Nephron progenitor cell (in vitro differentiated cells): ENCODE data around the gene SEC24D.

Source experiments
- DNase-seq: peaks from one replicate; pipeline ENCODE4 v3.0.0; 2021
- H3K27ac Mint-ChIP-seq: 2 replicates; pipeline ENCODE4 v1.8.0; 2021; ENCODE audit warnings: mild to moderate bottlenecking, moderate library complexity, mixed read lengths
- H3K27me3 Mint-ChIP-seq: 2 replicates; pipeline ENCODE4 v1.8.0; 2021; ENCODE audit warnings: mild to moderate bottlenecking, low read depth, mixed read lengths; ENCODE audit not compliant: poor library complexity
- H3K36me3 Mint-ChIP-seq: 2 replicates; pipeline ENCODE4 v1.8.0; 2021; ENCODE audit warnings: low read depth, mixed read lengths
- H3K4me1 Mint-ChIP-seq: 2 replicates; pipeline ENCODE4 v1.8.0; 2021; ENCODE audit warnings: mixed read lengths
- H3K4me3 Mint-ChIP-seq: 2 replicates; pipeline ENCODE4 v1.8.0; 2021; ENCODE audit warnings: mild to moderate bottlenecking, moderate library complexity, mixed read lengths
- H3K9me3 Mint-ChIP-seq: 2 replicates; pipeline ENCODE4 v1.8.0; 2021; ENCODE audit warnings: mild to moderate bottlenecking, moderate library complexity, mixed read lengths
- TF ChIP-seq, protein P1 (sequence below): fragments of 200-600 bp; sonication (generic); IDR thresholded peaks from 2 replicates; pipeline ENCODE4 v1.5.0; 2021; ENCODE audit warnings: antibody characterized with exemption

The SEC24D gene

DNA sequence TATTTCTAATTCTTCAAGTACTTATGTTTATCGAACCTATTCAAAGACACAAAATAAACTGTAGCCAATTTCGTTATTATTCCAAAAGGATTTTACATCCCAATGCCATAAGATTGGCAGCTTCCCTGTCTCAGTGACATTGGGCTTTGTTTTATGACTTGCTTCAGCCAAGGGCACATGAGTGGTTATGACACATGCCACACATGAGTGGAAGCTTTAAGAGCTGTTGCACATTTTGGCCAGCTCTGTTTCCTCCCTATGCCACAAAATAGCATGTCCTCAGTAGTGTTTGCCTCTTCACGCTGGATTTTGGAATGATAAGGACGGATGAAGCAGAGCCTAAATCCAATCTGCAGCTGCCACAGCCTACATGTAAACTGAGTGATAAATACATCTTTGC, 21.9 kb downstream of the SEC24D start:
- TF ChIP-seq, protein P1, sequence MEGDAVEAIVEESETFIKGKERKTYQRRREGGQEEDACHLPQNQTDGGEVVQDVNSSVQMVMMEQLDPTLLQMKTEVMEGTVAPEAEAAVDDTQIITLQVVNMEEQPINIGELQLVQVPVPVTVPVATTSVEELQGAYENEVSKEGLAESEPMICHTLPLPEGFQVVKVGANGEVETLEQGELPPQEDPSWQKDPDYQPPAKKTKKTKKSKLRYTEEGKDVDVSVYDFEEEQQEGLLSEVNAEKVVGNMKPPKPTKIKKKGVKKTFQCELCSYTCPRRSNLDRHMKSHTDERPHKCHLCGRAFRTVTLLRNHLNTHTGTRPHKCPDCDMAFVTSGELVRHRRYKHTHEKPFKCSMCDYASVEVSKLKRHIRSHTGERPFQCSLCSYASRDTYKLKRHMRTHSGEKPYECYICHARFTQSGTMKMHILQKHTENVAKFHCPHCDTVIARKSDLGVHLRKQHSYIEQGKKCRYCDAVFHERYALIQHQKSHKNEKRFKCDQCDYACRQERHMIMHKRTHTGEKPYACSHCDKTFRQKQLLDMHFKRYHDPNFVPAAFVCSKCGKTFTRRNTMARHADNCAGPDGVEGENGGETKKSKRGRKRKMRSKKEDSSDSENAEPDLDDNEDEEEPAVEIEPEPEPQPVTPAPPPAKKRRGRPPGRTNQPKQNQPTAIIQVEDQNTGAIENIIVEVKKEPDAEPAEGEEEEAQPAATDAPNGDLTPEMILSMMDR = no peak
- Mint-ChIP-seq H3K9me3 (no peaks in the 10 kb centered on the region), H3K4me1 (no peaks in the 10 kb centered on the region), H3K36me3 (peaks cover 52% of the 10 kb centered on the region), H3K4me3 (no peak overlapping the region), H3K27me3 (no peaks in the 10 kb centered on the region), H3K27ac (no peak overlapping the region)
- DNase-seq = no peak

DNA sequence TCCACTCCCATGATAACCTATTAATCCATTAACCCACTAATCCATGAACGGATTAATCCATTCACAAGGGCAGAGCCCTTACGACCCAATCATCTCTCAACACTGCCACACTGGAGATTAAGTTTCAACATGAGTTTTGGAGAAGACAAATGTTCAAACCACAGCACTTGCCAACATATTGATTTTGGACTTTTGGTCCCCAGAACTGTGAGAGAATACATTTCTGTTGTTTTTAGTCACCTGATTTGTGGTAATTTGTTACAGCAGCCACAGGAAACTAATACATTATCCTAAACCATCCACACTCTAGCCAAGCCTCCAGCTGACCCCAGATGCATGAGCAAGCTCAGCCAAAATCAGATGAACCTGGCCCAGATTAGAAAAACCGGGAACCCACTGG, 22.4 kb downstream of the SEC24D start:
- no peaks in the 10 kb centered on the region for H3K4me1 Mint-ChIP-seq
- no peaks in the 10 kb centered on the region for H3K27me3 Mint-ChIP-seq
- H3K36me3 Mint-ChIP-seq = peaks cover 57% of the 10 kb centered on the region
- H3K9me3 Mint-ChIP-seq = no peaks in the 10 kb centered on the region
- DNase-seq = no peak
- no peak overlapping the region for H3K4me3 Mint-ChIP-seq
- TF ChIP-seq, protein P1 = no peak
- no peak overlapping the region for H3K27ac Mint-ChIP-seq

DNA sequence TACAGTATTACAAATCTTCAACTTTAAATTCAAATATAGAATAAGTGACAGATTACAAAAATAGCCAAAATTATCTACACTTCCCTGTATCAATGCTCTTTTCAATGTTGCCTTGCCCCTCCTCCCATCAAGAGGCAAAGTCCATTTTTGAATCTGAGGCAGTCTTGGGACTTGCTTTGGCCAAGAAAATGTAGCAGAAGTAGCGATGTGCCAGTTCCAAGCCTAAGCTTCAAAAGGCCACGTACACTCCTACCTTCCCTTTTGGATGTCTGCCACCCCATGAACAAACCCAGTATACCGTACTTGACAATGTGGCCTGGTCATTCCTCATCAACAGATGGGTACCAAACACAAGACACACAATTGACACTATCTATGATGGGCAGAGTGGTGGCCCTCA, 24.1 kb downstream of the SEC24D start:
- Mint-ChIP-seq H3K27ac (no peak overlapping the region), H3K36me3 (peaks cover 59% of the 10 kb centered on the region), H3K27me3 (no peaks in the 10 kb centered on the region), H3K9me3 (no peaks in the 10 kb centered on the region), H3K4me1 (no peaks in the 10 kb centered on the region), H3K4me3 (no peak overlapping the region)
- no peak for DNase-seq
- TF ChIP-seq, protein P1 = no peak

DNA sequence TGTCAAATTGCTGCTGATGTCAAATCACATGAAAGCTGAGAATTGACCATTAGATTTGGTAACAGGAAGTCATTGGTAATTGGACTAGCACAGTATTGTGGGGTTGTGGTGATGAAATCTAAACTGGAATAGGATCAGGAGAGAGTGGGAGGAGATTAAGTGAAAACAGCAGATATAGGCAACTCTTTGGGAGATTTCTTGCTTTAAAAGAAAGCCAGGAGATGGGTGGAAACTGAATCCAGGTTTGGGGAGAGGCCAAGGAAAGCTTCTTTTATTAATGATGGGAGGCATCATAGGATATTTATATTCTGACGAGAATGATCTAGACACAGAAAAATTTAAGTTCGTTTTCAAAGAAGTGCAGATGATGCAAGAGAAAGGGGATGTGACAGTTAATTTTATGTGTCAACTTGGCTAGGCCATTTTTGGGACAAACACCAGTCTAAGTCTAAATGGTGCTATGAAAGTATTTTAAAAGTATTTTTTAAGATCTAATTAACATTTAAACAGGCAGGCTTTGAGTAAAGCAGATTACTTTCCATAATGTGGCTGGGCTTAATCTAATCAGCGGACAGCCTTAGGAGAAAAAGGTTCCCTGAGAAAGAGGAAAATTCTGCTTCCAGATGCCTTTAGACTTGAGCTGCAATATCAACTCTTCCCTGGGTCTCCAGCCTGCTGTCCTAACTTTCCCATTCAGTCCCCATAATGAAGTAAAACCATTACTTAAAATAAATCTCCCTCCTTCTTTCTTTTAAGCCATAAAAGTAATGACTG, 24.7 kb downstream of the SEC24D start:
- no peaks in the 10 kb centered on the region for H3K4me1 Mint-ChIP-seq
- TF ChIP-seq, protein P1 = no peak
- H3K4me3 Mint-ChIP-seq = no peak overlapping the region
- H3K27ac Mint-ChIP-seq = no peak overlapping the region
- H3K27me3 Mint-ChIP-seq = no peaks in the 10 kb centered on the region
- peaks cover 59% of the 10 kb centered on the region for H3K36me3 Mint-ChIP-seq
- DNase-seq = no peak
- H3K9me3 Mint-ChIP-seq = no peaks in the 10 kb centered on the region

DNA sequence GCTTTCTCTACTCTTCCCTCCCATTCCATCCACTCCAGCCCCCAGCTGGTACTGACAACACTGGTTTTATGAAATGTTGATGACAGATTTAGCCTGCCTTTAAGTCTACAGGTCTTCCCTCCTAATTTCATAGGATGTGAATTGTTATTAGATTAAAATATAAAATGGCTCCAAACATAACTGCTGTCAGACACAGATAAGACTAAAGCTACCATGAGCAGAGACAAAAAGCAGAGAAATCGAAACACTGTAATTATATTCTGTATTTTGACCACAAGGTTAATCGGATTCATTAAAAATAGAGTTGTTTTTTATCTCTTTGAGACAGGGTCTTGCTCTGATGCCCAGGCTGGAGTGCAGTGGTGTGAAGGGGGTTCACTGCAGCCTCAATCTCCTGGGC, 28.3 kb downstream of the SEC24D start:
- H3K9me3 Mint-ChIP-seq = no peaks in the 10 kb centered on the region
- TF ChIP-seq, protein P1 = no peak
- no peaks in the 10 kb centered on the region for H3K27me3 Mint-ChIP-seq
- no peaks in the 10 kb centered on the region for H3K4me1 Mint-ChIP-seq
- H3K4me3 Mint-ChIP-seq = no peak overlapping the region
- no peak for DNase-seq
- H3K27ac Mint-ChIP-seq = no peak overlapping the region
- H3K36me3 Mint-ChIP-seq = peaks cover 29% of the 10 kb centered on the region

DNA sequence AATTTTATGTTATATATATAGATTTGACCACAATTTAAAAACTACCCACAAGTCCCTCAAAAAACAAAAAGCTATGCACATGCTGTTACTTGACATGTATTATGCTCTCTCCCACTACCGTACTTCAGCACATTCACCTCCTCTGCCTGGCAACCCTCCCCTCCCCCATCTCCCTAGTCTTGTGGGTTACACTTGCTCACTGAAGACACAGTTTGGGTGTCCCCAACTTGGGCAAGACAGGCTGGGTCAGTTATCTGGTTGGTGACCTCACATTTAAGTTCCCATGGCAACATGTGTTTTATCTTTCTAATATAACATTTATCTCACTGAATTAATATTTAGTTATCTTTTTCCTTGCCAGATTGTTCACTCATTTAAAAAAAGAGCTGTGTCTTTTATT, 32.7 kb downstream of the SEC24D start:
- Mint-ChIP-seq H3K4me1 (no peaks in the 10 kb centered on the region), H3K4me3 (no peak overlapping the region), H3K27me3 (no peaks in the 10 kb centered on the region), H3K9me3 (no peaks in the 10 kb centered on the region), H3K36me3 (peaks cover 17% of the 10 kb centered on the region), H3K27ac (no peak overlapping the region)
- TF ChIP-seq, protein P1 = no peak
- DNase-seq = no peak
